ENCODE results near the gene NTN4. TPM values are rescaled to one million over a fixed set of nuclear protein-coding genes. Genes with fewer than 3 reads are reported as not detected.

NTN4 gene
- total RNA-seq = 10 to 100 TPM; 72.3 to 79.2 TPM

DNA sequence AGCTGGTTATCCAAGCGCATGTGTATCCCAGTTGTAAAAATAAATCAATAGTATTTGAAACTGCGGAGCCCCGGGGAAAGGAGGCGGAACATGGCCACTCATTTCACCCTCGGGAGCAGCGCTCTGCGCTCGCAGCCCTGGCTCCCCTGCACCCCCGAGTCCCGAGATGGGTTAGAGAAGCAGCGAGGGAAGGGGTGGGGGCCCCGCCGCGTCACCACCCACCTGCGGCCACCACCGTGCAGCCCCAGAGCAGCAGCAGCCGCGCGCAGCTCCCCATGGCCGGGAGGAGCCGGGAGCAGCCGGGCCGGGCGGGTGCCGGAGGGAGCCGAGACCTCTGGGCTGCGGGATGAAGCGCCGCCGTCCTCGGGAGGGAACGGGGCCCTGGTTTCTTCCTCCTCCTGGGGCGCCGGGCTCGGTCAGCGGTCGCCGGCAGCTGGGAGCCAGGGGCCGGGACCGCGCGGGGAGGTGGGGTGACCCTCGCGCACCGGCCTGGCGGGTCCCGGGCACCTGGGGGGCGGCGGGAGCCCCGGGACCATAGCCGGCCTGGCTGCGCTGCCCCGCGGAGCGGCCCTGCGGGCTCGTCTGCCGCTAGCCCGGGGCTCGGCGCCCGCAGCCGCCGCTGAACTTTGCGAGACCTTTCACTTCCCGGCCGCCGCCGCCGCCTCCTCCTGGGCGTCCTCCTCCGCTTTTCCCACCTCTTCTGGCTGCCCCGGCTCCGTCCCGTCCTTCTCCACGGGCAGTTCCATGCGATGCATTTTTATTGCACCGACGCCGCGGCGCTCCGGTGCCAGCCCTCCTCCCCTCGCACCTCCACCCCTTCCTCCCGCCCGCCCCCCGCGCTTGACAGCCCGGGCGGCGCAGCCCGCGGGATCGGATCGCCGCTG lies at the start of gene NTN4:
TSS of gene NTN4 (minus strand) at position 732 of the 884 bp plus-strand sequence. CDS start at position 277, 455 bp downstream.
- Histone ChIP-seq H3K9me3 (no peaks in the 10 kb centered on the region), H3K36me3 (no peaks in the 10 kb centered on the region), H3K4me3 (peak within 1 kb of the TSS; percentile 88), H3K4me1 (ENCODE audit: control insufficient read depth in 1 of 2, low read depth in 2 of 2) (peaks cover 3 to 33% of the 10 kb centered on the region in 2 donors), H3K27me3 (replicated peaks; ENCODE audit: insufficient read depth) (no peaks in the 10 kb centered on the region), H3K27ac (peak within 1 kb of the TSS; percentile 70 to 91)
- DNase-seq (ENCODE audit: low spot score) = no peak
- ATAC-seq (ENCODE audit: insufficient number of reproducible peaks, low FRiP score, low read depth) = peak; percentile 23
- TF ChIP-seq, protein P1, sequence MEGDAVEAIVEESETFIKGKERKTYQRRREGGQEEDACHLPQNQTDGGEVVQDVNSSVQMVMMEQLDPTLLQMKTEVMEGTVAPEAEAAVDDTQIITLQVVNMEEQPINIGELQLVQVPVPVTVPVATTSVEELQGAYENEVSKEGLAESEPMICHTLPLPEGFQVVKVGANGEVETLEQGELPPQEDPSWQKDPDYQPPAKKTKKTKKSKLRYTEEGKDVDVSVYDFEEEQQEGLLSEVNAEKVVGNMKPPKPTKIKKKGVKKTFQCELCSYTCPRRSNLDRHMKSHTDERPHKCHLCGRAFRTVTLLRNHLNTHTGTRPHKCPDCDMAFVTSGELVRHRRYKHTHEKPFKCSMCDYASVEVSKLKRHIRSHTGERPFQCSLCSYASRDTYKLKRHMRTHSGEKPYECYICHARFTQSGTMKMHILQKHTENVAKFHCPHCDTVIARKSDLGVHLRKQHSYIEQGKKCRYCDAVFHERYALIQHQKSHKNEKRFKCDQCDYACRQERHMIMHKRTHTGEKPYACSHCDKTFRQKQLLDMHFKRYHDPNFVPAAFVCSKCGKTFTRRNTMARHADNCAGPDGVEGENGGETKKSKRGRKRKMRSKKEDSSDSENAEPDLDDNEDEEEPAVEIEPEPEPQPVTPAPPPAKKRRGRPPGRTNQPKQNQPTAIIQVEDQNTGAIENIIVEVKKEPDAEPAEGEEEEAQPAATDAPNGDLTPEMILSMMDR (IDR thresholded peaks at IDR 0.05) = no peak

- Histone ChIP-seq H3K36me3 (no peaks in the 10 kb centered on the region), H3K27me3 (replicated peaks; ENCODE audit: insufficient read depth) (no peaks in the 10 kb centered on the region), H3K27ac (no peak overlapping the region), H3K4me1 (ENCODE audit: control insufficient read depth in 1 of 2, low read depth in 2 of 2) (no peaks in the 10 kb centered on the region), H3K9me3 (no peaks in the 10 kb centered on the region), H3K4me3 (no peak overlapping the region)
- ATAC-seq (ENCODE audit: insufficient number of reproducible peaks, low FRiP score, low read depth) (no peak), DNase-seq (ENCODE audit: low spot score) (no peak)
- TF ChIP-seq, protein P1 (IDR thresholded peaks at IDR 0.05) = no peak
Observed at GRCh38 chr12:95838125-95838524, 47.6 kb upstream of the NTN4 start.

DNA sequence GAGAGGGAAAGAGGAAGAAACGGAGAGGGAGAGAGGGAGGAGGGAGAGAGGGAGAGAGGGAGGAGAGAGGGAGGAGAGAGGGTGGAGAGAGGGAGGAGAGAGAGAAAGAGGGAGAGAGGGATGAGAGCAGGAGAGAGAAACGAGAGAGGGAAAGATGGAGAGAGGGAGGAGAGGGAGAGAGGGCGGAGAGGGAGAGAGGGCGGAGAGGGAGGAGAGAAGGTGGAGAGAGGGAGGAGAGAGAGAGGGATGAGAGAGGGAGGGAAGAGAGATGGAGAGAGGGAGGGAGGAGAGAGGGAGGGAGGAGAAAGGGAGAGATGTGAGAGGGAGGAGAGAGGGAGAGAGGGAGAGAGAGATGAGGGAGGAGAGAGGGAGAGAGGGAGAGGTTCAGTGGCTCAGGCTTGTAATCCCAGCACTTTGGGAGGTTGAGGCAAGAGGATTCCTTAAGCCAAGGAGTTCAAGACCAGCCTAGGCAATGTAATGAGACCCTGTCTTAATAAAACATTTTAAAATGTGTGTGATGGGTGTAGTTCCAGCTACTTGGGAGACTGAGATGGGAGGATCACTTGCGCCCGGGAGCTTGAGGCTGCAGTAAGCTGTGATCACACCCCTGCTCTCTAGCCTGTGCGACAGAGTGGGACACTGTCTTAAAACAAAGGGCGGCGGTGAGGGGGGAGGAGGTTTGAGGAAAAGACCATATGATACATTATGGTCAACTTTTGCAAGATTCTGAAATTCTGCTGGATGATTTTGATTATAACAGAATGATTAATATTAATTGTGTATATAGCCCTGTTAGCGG lies 46.9 kb upstream of the NTN4 start:
- no peak overlapping the region for H3K27ac ChIP-seq
- ATAC-seq (ENCODE audit: insufficient number of reproducible peaks, low FRiP score, low read depth) = no peak
- H3K4me3 ChIP-seq = no peak overlapping the region

GRCh38 chr12:95836630-95837239 lies 46.2 kb upstream of the NTN4 start:
- ATAC-seq (ENCODE audit: insufficient number of reproducible peaks, low FRiP score, low read depth) (no peak), DNase-seq (ENCODE audit: low spot score) (no peak)
- H3K4me3 ChIP-seq = no peak overlapping the region
- H3K4me1 ChIP-seq (ENCODE audit: control insufficient read depth in 1 of 2, low read depth in 2 of 2) = no peaks in the 10 kb centered on the region
- H3K27ac ChIP-seq = no peak overlapping the region
- no peaks in the 10 kb centered on the region for H3K36me3 ChIP-seq
- TF ChIP-seq, protein P1 (IDR thresholded peaks at IDR 0.05) = no peak
- no peaks in the 10 kb centered on the region for H3K9me3 ChIP-seq
- H3K27me3 ChIP-seq (replicated peaks; ENCODE audit: insufficient read depth) = no peaks in the 10 kb centered on the region

More for the DNA sequence above, 46.9 kb upstream of the NTN4 start:
- H3K4me1 ChIP-seq (ENCODE audit: control insufficient read depth in 1 of 2, low read depth in 2 of 2) = no peaks in the 10 kb centered on the region
- H3K36me3 ChIP-seq = no peaks in the 10 kb centered on the region
- no peaks in the 10 kb centered on the region for H3K9me3 ChIP-seq
- TF ChIP-seq, protein P1 (IDR thresholded peaks at IDR 0.05) = no peak
- DNase-seq (ENCODE audit: low spot score) = no peak
- no peaks in the 10 kb centered on the region for H3K27me3 ChIP-seq (replicated peaks; ENCODE audit: insufficient read depth)

Measured in thoracic aorta (tissue), 2 donors.